Breast epithelium (tissue), 4 donors: Measurements from ENCODE around the gene NBAS. TPM values are rescaled to one million over a fixed set of nuclear protein-coding genes. Genes with fewer than 3 reads are reported as not detected.

Source experiments
- DNase-seq, 2 donors: peaks; one replicate each; pipeline ENCODE4 v3.0.0-alpha.2; 2019; ENCODE audit warnings: low spot score in 2 of 2
- H3K27ac ChIP-seq, 2 donors: fragments of 200-600 bp; sonication (generic) in 1 of 2; one replicate each; pipeline ENCODE4 v1.5.1; 2016 to 2019; ENCODE audit warnings: mild to moderate bottlenecking in 1 of 2
- H3K27me3 ChIP-seq, 2 donors: fragments of 200-600 bp; sonication (generic) in 1 of 2; one replicate each; pipeline versions ENCODE4 v1.5.1 to v1.6.0; 2017 to 2019; ENCODE audit warnings: control low read depth in 1 of 2, mild to moderate bottlenecking in 1 of 2
- H3K36me3 ChIP-seq: fragments of 200-600 bp; one replicate; pipeline ENCODE4 v1.5.1; 2019
- H3K4me1 ChIP-seq, 2 donors: fragments of 200-600 bp; sonication (generic); one replicate each; pipeline ENCODE4 v1.5.1; 2016 to 2019; ENCODE audit warnings: control low read depth in 1 of 2
- H3K4me3 ChIP-seq, 3 donors: fragments of 200-600 bp; sonication (generic); 1 replicate in 2 of 3; 2 replicates in 1 of 3; pipeline ENCODE4 v1.5.1; 2016 to 2019; ENCODE audit warnings: mild to moderate bottlenecking in 3 of 3, moderate library complexity in 2 of 3
- H3K9me3 ChIP-seq, 2 donors: fragments of 200-600 bp; sonication (generic) in 1 of 2; one replicate each; pipeline ENCODE4 v1.5.1; 2016 to 2019; ENCODE audit warnings: control low read depth in 1 of 2
- POLR2A ChIP-seq: fragments of 450-650 bp; IDR thresholded peaks from one replicate; pipeline ENCODE4 v1.6.1; 2016; ENCODE audit warnings: antibody characterized with exemption, mild to moderate bottlenecking, moderate library complexity
- POLR2AphosphoS5 ChIP-seq, 3 donors: sonication (generic); formaldehyde crosslinking; IDR thresholded peaks; one replicate each; pipeline ENCODE4 v1.6.1; 2017; ENCODE audit warnings: antibody characterized with exemption in 3 of 3
- intact Hi-C: fragments of 100-400 bp; cut with DNase I; formaldehyde crosslinking; loops from one replicate; pipeline ENCODE4 v1.15.1; 2023; ENCODE audit warnings: low total_unique reads
- total RNA-seq, 3 donors: library from RNA; depleted of rRNA; stranded (reverse); fragments of >200 nt; gene quantifications; one replicate each; pipeline ENCODE4 v1.1.0, GENCODE V29; 2016
- TF ChIP-seq, protein P1 (sequence below), 3 donors: fragments of 450-650 bp; IDR thresholded peaks; one replicate each; pipeline ENCODE4 v1.5.1; 2016 to 2017; ENCODE audit warnings: antibody characterized with exemption in 3 of 3, mild to moderate bottlenecking in 3 of 3, moderate library complexity in 3 of 3

The NBAS gene
- total RNA-seq, 3 donors from 2014 or later, result 44.9 to 59.1 (median 45.1) TPM

DNA sequence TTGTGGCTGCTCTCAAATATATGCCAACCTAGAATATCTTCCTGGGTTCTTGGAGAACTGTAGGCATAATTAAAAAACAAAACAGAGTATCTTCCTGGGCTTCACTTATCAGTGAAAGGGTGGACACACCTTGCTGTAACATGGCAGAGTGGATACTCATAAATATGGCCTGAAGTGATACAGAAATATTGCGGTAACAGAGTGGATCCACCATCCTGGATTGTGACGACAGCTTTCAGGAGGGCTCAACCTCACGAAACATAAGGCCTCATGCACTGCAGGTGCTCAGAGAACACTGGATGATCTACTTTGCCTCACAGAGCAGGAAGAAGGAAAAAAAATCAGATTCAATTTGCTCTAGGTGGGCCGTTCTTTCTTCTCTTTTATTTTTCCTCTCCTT, 336.0 kb downstream of the NBAS start:
- no peaks in the 10 kb centered on the region for H3K36me3 ChIP-seq

DNA sequence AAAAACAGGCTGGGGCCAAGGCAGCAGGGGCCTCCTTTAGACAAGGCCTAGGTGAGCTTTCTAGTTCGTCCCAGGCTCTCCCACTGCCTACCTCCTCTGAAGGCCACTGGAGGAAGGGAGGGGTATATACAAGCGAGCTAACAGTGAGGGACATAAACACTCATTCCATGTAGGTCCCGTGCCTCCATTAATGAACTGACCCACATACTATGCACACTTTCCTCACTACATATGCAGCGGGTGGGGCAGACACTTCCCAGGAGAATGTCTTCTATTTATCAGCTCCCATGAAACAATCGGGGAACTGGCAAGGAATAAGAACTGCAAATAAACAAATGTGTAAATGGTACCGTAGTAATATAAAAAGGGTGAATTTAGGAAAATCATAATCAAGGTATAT, 336.5 kb downstream of the NBAS start:
- no peak overlapping the region for H3K27ac ChIP-seq
- H3K9me3 ChIP-seq, result peaks cover 0 to 10% of the 10 kb centered on the region in 2 donors
- H3K36me3 ChIP-seq, result no peaks in the 10 kb centered on the region
- H3K27me3 ChIP-seq, result no peaks in the 10 kb centered on the region
- TF ChIP-seq POLR2AphosphoS5 (IDR thresholded peaks at IDR 0.05), result no peak
- TF ChIP-seq, protein P1, sequence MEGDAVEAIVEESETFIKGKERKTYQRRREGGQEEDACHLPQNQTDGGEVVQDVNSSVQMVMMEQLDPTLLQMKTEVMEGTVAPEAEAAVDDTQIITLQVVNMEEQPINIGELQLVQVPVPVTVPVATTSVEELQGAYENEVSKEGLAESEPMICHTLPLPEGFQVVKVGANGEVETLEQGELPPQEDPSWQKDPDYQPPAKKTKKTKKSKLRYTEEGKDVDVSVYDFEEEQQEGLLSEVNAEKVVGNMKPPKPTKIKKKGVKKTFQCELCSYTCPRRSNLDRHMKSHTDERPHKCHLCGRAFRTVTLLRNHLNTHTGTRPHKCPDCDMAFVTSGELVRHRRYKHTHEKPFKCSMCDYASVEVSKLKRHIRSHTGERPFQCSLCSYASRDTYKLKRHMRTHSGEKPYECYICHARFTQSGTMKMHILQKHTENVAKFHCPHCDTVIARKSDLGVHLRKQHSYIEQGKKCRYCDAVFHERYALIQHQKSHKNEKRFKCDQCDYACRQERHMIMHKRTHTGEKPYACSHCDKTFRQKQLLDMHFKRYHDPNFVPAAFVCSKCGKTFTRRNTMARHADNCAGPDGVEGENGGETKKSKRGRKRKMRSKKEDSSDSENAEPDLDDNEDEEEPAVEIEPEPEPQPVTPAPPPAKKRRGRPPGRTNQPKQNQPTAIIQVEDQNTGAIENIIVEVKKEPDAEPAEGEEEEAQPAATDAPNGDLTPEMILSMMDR (IDR thresholded peaks at IDR 0.05), result no peak
- no peak for TF ChIP-seq POLR2A
- intact Hi-C loops, result no loop called here
- H3K4me3 ChIP-seq, result no peak overlapping the region
- no peaks in the 10 kb centered on the region for H3K4me1 ChIP-seq
- DNase-seq, result no peak

More for the DNA sequence above, 336.0 kb downstream of the NBAS start:
- intact Hi-C loops, result no loop called here
- no peak for DNase-seq
- Histone ChIP-seq H3K27ac (no peak overlapping the region), H3K4me3 (no peak overlapping the region), H3K9me3 (peaks cover 0 to 10% of the 10 kb centered on the region in 2 donors), H3K27me3 (no peaks in the 10 kb centered on the region), H3K4me1 (no peaks in the 10 kb centered on the region)
- TF ChIP-seq POLR2A (no peak), POLR2AphosphoS5 (IDR thresholded peaks at IDR 0.05) (no peak)
- TF ChIP-seq, protein P1 (IDR thresholded peaks at IDR 0.05), result no peak

DNA sequence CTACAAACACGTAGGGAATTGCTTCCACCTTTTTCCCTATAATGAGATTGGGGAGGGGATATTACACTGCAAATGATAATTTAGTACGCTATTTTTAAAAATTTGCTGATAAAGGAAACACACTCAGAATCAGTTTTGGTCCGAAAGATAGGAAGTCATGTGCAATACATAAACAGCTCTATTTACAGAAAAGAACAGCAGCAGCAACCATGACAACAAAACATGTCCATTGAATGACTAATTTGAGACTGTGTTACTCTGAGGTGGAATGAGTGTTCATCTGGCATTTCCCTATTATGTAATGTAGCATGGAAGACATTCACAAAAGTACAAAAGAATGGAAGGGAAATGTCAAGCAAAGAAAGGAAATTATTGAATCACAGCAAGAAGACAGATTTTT, 337.2 kb downstream of the NBAS start:
- Histone ChIP-seq H3K27ac (no peak overlapping the region), H3K4me3 (no peak overlapping the region), H3K9me3 (peaks cover 0 to 10% of the 10 kb centered on the region in 2 donors), H3K36me3 (no peaks in the 10 kb centered on the region), H3K27me3 (no peaks in the 10 kb centered on the region), H3K4me1 (no peaks in the 10 kb centered on the region)
- intact Hi-C loops, result no loop called here
- no peak for DNase-seq
- TF ChIP-seq POLR2A, result no peak
- TF ChIP-seq, protein P1 (IDR thresholded peaks at IDR 0.05), result no peak

DNA sequence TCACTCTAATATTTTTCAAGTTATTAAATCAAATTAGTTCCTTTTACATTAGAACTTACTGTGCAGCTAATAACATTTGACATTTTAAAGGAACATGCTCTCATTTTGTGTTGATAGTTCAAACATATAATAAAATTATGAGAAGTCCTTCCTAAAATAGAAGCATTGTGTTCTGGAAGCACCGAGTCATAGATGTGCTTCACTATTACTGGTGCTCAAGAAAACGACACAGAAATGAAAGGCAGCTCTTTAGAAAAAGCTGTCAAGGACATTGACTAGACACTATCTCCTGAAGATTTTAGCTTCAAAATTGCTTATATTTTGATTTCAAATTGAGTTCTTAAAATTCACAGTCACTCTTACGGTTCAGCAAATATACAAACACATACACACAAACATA, 338.3 kb downstream of the NBAS start:
- H3K27me3 ChIP-seq, result no peaks in the 10 kb centered on the region
- no peaks in the 10 kb centered on the region for H3K36me3 ChIP-seq
- no peak overlapping the region for H3K27ac ChIP-seq
- H3K4me1 ChIP-seq, result no peaks in the 10 kb centered on the region
- peaks cover 0 to 6% of the 10 kb centered on the region in 2 donors for H3K9me3 ChIP-seq
- intact Hi-C loops, result no loop called here
- DNase-seq, result no peak
- TF ChIP-seq POLR2A (no peak), POLR2AphosphoS5 (IDR thresholded peaks at IDR 0.05) (no peak)
- TF ChIP-seq, protein P1 (IDR thresholded peaks at IDR 0.05), result no peak
- no peak overlapping the region for H3K4me3 ChIP-seq

DNA sequence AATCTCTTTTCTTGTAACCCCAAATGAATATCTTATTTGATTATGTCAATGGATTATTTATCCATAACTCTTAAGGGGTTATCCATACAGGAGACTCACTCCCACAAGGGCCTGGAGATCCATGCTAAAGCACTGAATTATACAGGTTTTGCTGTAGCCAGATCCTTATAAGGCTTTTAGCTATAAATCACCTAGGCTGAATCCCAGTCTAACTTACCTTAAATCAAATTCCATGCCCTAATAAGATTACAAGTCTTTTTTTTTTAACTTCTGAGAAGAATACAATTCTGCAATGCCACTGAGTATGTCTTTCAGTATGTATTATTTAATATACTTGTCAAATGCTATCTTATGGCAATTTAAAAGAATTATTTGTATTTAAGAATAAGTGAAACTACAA, 340.5 kb downstream of the NBAS start:
- Histone ChIP-seq H3K4me3 (no peak overlapping the region), H3K4me1 (no peaks in the 10 kb centered on the region), H3K27me3 (no peaks in the 10 kb centered on the region), H3K9me3 (no peaks in the 10 kb centered on the region), H3K36me3 (no peaks in the 10 kb centered on the region), H3K27ac (no peak overlapping the region)
- DNase-seq, result no peak
- intact Hi-C loops, result no loop called here
- no peak for TF ChIP-seq POLR2A
- TF ChIP-seq, protein P1 (IDR thresholded peaks at IDR 0.05), result no peak
- no peak for TF ChIP-seq POLR2AphosphoS5 (IDR thresholded peaks at IDR 0.05)
